ENCODE measurements around the gene ALDH3A1. TPM values are rescaled to one million over a fixed set of nuclear protein-coding genes. Genes with fewer than 3 reads are reported as not detected.

The ALDH3A1 gene
- total and polyA plus RNA-seq, 9 of the 15 experiments (the other 6 are each of a cell fraction or from before 2014, with no cell fraction given) = not detected

DNA sequence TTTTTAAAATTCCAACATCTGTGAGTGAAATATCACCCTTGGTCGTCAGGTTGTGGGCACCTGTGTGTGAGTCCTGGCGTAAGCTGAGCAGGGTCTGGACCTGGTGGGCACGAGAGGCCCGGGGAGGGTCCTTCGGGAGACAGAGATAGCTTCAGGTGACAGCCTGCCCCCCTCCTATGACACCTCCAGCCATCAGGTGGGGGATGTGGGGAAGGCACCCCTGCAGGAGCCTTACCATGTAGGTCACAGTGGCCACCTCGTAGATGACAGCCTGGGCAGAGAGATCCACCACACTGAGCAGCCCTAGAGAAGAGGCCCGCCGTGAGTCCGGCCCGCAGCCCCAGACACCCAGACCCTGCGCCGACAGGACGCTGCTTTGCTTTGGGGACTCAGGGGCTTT, 42.9 kb downstream of the ALDH3A1 start:
- Histone ChIP-seq H3K9me1 (ENCODE audit: control insufficient read depth, insufficient read depth, low read length) (no peaks in the 10 kb centered on the region), H3K9me3 (replicated peaks; ENCODE audit: control insufficient read depth, insufficient read depth, low read depth, low read length) (no peaks in the 10 kb centered on the region), H3K27me3 (ENCODE audit: control insufficient read depth in 2 of 2, insufficient read depth in 2 of 2, low read length in 2 of 2) (peaks cover 0 to 13% of the 10 kb centered on the region in 2 experiments; a peak in 1 of 5 replicates), H3K4me2 (ENCODE audit: insufficient read depth, low read length) (no peak overlapping the region), H3K4me3 (no peak overlapping the region), H4K20me1 (replicated peaks; ENCODE audit: control insufficient read depth, insufficient read depth, low read length) (no peaks in the 10 kb centered on the region; the same call in 1 of the 2 replicates), H3K27ac (ENCODE audit: extremely low read depth, low read depth, low read length) (no peak overlapping the region), H3K79me2 (ENCODE audit: control insufficient read depth, insufficient read depth, low read length) (no peaks in the 10 kb centered on the region), H3K9ac (ENCODE audit: insufficient read depth in 1 of 2, low read depth in 2 of 2, low read length in 2 of 2) (no peak overlapping the region), H3K36me3 (ENCODE audit: control insufficient read depth, insufficient read depth, low read length) (no peaks in the 10 kb centered on the region), H2AFZ (ENCODE audit: low read depth, low read length) (no peak overlapping the region), H3K4me1 (replicated peaks in 1 of 2; ENCODE audit: control insufficient read depth in 2 of 2, insufficient read depth in 2 of 2, low read length in 2 of 2) (0 out of 5 replicates have a peak, but pooled peaks cover 0 to 3% of the 10 kb centered on the region in 2 experiments)
- WGBS (ENCODE audit: insufficient coverage, low coverage, missing lambda C conversion rate) = 2% methylated on average over 5 of the region's 13 CpGs
- ChIA-PET CTCF (ENCODE audit: low intra/inter-chr PET ratio) (no interaction called here), POLR2A (no interaction called here)
- in situ Hi-C loops (cut with MboI) = no loop called here
- FAIRE-seq = no peak
- intact Hi-C loops (cut with micrococcal nuclease) = no loop called here
- BruUV-seq (replicated peaks) = no TSS peak
- no peak for ATAC-seq
- peak in 1 of 4 experiments; percentile 3 for DNase-seq (ENCODE audit: extremely low read depth in 1 of 4, low spot score in 3 of 4)
- TF ChIP-seq ZNF644 (tag; IDR thresholded peaks at IDR 0.05; ENCODE audit: low read depth) = no peak
- no peak for TF ChIP-seq ZNF551 (CRISPR knock-in tag; IDR thresholded peaks at IDR 0.05)
- TF ChIP-seq, protein P1, sequence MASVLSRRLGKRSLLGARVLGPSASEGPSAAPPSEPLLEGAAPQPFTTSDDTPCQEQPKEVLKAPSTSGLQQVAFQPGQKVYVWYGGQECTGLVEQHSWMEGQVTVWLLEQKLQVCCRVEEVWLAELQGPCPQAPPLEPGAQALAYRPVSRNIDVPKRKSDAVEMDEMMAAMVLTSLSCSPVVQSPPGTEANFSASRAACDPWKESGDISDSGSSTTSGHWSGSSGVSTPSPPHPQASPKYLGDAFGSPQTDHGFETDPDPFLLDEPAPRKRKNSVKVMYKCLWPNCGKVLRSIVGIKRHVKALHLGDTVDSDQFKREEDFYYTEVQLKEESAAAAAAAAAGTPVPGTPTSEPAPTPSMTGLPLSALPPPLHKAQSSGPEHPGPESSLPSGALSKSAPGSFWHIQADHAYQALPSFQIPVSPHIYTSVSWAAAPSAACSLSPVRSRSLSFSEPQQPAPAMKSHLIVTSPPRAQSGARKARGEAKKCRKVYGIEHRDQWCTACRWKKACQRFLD (CRISPR knock-in tag; IDR thresholded peaks at IDR 0.05) = no peak
- TF ChIP-seq MYC (IDR thresholded peaks at IDR 0.05; ENCODE audit: low read depth, low read length) = no peak
- TF ChIP-seq MYC (CRISPR knock-in tag; IDR thresholded peaks at IDR 0.05; ENCODE audit: borderline replicate concordance, low read depth) = no peak

Data from K562 (cell line).